ENCODE results near the gene CRABP1.

- TF ChIP-seq, protein P1, sequence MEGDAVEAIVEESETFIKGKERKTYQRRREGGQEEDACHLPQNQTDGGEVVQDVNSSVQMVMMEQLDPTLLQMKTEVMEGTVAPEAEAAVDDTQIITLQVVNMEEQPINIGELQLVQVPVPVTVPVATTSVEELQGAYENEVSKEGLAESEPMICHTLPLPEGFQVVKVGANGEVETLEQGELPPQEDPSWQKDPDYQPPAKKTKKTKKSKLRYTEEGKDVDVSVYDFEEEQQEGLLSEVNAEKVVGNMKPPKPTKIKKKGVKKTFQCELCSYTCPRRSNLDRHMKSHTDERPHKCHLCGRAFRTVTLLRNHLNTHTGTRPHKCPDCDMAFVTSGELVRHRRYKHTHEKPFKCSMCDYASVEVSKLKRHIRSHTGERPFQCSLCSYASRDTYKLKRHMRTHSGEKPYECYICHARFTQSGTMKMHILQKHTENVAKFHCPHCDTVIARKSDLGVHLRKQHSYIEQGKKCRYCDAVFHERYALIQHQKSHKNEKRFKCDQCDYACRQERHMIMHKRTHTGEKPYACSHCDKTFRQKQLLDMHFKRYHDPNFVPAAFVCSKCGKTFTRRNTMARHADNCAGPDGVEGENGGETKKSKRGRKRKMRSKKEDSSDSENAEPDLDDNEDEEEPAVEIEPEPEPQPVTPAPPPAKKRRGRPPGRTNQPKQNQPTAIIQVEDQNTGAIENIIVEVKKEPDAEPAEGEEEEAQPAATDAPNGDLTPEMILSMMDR (conservative IDR thresholded peaks at IDR 0.05; ENCODE audit: low read length), result no peak
- no peak for TF ChIP-seq EZH2phosphoT487 (IDR thresholded peaks at IDR 0.05; ENCODE audit: borderline replicate concordance, low read depth, low read length)
These were observed 19.0 kb upstream of the CRABP1 start for GRCh38 chr15:78321041-78321570.

All from OCI-LY7 (cell line).